ENCODE data around the gene KHSRP.

KHSRP gene

DNA sequence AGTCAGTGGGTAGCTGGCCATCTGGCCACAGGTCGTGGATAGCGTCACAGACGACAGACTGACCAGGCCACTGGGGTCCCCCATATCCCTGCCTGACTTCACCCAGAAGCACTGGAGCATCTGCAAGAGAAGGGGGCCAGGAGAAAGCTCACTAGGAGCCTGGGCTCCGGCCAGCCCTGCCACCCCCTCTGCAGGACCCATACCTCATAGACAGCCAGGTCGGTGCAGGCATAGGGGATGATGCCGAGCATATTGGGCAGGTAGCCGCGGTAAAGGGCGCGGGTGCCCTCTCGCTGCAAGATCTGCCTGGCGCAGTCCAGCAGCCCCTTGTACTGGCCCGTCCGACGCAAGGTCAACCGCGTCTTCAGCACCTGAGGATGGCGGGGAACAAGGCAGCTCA is 2.5 kb upstream of the KHSRP start:
- Histone ChIP-seq H3K9ac (ENCODE audit: low read depth, low read length) (no peak overlapping the region), H3K4me1 (ENCODE audit: control insufficient read depth, insufficient read depth, low read length) (peaks cover 19% of the 10 kb centered on the region), H3K9me3 (replicated peaks; ENCODE audit: low read length) (no peaks in the 10 kb centered on the region), H3K27me3 (ENCODE audit: control insufficient read depth, insufficient read depth, low read length) (peaks cover 4% of the 10 kb centered on the region), H3K4me2 (ENCODE audit: low read length) (no peak overlapping the region), H3K4me3 (ENCODE audit: low read length) (no peak overlapping the region), H3K36me3 (ENCODE audit: insufficient read depth, low read length) (no peaks in the 10 kb centered on the region)

DNA sequence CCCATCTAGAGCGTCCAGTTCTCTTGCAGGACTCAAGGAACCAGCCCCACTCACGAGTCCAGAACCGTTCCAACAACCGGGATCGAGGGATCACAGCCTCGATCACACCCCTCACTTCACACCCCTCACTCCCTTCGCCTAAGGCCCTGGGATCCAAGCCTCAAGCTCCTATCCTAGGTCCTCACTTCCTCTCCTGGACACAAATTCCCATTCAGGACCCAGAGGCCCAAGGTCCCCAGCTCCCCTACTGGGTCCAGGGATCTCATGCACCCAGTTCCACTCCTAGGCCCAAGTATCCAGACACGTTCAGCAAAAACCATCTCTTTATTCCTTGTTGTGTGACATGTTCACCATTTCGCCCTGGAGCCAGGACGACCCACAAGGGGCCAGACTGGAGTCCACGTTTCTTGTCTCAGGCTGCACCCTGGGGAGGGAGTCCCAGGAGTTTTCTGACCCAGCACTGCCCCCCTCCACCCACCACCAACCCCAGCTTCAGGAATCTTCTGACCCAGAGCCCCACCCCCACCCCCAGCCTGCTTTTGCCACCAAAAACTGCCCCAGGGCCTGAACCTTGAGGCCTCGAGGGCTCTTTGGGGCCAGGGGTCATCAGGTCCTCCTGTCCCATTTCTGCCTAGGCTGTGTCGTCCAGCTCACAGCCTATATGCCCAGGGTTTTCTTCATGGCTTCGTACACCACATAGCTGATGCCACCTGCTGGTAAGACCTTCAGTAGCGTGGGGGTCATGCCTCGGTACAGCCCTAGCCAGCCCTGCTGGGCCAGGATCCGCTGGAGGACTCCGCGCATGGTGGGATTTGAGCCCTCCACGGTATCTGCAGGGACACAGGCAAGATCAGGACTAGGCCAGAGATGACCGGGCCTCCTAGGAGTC is 1.4 kb upstream of the KHSRP start:
- Histone ChIP-seq H3K4me1 (ENCODE audit: control insufficient read depth, insufficient read depth, low read length) (peaks cover 20% of the 10 kb centered on the region), H3K27me3 (ENCODE audit: control insufficient read depth, insufficient read depth, low read length) (peaks cover 4% of the 10 kb centered on the region), H3K36me3 (ENCODE audit: insufficient read depth, low read length) (peaks cover 10% of the 10 kb centered on the region), H3K9ac (ENCODE audit: low read depth, low read length) (peak overlapping the region; percentile 6), H3K4me2 (ENCODE audit: low read length) (peak overlapping the region; percentile 53), H3K9me3 (replicated peaks; ENCODE audit: low read length) (no peaks in the 10 kb centered on the region), H3K4me3 (ENCODE audit: low read length) (peak overlapping the region; percentile 52)

DNA sequence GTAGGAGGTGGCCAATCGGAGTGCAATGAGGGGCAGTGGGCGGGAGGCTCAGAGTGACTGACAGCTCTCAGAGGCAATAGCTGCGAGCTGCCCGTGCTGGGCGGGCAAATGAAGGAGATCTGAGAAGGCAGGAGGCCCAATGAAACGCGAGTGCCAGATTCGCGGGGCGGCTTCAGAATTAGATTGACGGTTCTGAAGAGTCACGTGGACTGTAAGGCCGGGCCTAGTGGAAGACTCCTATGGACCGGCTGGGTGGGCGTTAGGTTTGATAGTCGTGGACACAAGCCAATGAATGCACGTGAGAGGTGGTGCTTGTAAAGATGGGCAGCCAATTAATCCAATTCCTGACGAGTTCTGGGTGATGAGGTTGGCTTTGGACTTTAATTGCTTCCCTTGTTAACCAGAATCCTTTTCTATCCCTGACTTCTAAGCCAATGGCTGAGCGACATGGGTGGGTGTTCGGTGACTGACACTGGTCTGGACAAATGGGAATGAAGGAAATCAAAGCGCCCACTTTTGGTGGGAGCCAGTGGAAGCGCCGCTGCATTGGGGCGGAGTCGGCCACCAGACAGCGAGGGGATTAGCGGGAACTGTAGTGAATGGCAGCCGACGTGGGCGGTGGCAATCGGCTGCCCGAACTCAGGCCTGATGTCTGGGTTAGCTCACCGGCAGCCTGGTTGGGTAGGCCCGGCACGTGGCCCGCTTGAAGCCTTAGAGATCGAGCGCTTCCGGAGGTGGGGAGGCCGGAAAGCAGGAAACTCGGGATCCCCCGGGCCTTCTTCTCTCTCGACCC is 524 bp upstream of the KHSRP start:
- H3K4me2 ChIP-seq (ENCODE audit: low read length): peak overlapping the region; percentile 53
- H3K9me3 ChIP-seq (replicated peaks; ENCODE audit: low read length): no peaks in the 10 kb centered on the region
- H3K9ac ChIP-seq (ENCODE audit: low read depth, low read length): peak overlapping the region; percentile 6
- peaks cover 4% of the 10 kb centered on the region for H3K27me3 ChIP-seq (ENCODE audit: control insufficient read depth, insufficient read depth, low read length)
- H3K4me3 ChIP-seq (ENCODE audit: low read length): peak overlapping the region; percentile 52
- peaks cover 20% of the 10 kb centered on the region for H3K4me1 ChIP-seq (ENCODE audit: control insufficient read depth, insufficient read depth, low read length)
- H3K36me3 ChIP-seq (ENCODE audit: insufficient read depth, low read length): peaks cover 19% of the 10 kb centered on the region

DNA sequence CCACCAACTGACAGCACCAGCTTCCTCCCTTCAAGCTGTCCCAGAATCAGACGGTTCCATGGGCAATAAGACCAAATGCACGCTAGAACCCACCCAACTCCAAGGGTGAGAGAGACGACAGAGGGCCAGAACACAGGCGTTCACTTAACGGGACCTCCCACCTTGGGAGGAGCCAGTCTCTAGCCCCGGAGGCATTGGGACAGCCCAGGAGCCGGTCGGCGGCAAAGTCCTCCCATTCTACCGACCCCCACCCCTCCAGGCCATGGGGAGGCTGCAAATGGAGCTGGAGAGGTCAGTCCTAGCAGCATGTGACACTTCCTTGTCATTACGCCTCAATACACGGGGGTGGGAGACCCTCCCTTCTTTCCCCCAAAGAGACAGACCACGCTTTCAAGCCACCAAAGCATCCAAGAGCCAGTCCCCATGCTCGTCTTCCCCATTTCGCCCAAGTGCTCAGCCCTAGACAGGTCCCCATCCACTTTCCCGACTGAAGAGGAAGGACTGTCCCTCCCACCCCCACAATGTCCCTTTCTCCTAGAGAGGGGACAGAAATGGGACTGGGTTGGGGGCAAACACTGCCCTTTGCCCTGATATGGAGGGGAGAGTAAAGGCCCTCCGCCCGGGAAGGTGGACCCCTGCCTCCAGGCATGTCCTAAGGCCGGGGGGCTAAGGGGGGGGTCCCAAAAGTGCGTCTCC is 964 bp downstream of the KHSRP start:
- peaks cover 33% of the 10 kb centered on the region for H3K36me3 ChIP-seq (ENCODE audit: insufficient read depth, low read length)
- H3K9me3 ChIP-seq (replicated peaks; ENCODE audit: low read length): no peaks in the 10 kb centered on the region
- peak overlapping the region; percentile 89 for H3K4me3 ChIP-seq (ENCODE audit: low read length)
- H3K27me3 ChIP-seq (ENCODE audit: control insufficient read depth, insufficient read depth, low read length): no peaks in the 10 kb centered on the region
- peak overlapping the region; percentile 94 for H3K4me2 ChIP-seq (ENCODE audit: low read length)
- peaks cover 20% of the 10 kb centered on the region for H3K4me1 ChIP-seq (ENCODE audit: control insufficient read depth, insufficient read depth, low read length)
- H3K9ac ChIP-seq (ENCODE audit: low read depth, low read length): peak overlapping the region; percentile 85

DNA sequence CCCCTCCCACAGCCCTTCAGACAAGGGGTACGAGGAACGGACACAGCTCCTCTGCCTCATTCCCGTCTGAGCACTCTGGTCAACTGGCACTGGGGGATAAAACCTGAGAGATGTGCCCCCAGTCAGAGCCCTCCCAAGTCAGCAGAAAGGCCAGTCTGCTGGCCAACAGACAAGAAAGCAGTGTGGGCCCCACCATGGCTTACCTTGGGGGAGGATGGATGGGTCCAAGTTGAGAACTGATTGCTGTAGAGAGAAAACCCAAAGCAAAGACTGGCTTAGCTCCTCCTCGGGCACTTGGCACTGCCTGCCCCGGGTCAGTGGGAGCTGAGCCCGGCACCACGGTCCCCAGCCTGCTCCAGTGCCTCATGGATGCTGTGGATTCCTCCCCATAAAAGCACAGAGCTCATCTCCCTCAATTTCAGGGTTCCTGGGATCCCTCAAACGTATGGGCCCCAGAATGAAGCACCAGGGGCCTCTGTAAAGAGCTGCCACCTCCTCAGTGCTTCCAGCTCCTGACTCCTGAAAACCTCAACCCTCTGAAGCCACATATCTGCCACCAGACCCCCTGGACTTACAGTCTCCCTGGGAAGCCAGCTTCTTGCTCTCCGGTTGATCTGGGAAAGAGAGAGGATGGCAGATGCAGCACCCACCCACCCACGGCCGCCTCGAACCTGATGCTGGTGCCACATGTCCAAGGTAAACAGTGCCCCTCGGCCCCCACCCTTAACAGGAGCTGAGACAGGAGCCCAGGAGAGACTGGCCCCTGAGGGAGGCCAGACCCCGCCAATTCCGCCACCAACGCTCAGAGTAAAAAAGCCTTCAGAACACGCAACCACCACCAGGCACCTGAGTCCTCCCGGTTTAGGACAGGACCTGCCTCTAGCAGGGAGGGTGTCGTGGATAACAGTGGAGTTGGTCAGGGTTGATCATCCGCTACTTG is 3.3 kb downstream of the KHSRP start:
- H3K9ac ChIP-seq (ENCODE audit: low read depth, low read length): peak overlapping the region; percentile 18
- peaks cover 55% of the 10 kb centered on the region for H3K36me3 ChIP-seq (ENCODE audit: insufficient read depth, low read length)

DNA sequence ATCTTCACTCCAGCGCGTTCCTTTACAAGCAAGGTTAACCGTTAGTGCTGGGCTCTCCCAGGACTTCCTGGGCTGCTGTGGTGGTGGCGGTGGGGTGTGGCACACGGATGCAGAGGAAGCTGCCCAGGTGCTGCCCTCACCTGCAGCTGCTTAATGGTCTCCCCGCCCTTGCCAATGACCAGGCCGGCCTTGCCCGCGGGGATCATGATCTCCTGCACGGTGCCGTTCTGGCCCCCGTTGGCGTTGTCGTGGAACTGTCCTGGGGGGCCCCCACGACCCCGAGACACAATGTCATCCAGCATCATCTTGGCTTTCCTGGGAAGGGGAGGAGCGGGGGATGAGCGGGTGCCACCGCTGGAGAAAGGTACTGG is 6.1 kb downstream of the KHSRP start:
- Histone ChIP-seq H3K9ac (ENCODE audit: low read depth, low read length) (no peak overlapping the region), H3K36me3 (ENCODE audit: insufficient read depth, low read length) (peaks cover 76% of the 10 kb centered on the region), H3K4me2 (ENCODE audit: low read length) (no peak overlapping the region), H3K4me1 (ENCODE audit: control insufficient read depth, insufficient read depth, low read length) (peaks cover 13% of the 10 kb centered on the region), H3K4me3 (ENCODE audit: low read length) (no peak overlapping the region), H3K27me3 (ENCODE audit: control insufficient read depth, insufficient read depth, low read length) (no peaks in the 10 kb centered on the region), H3K9me3 (replicated peaks; ENCODE audit: low read length) (no peaks in the 10 kb centered on the region)

More for the DNA sequence above, 3.3 kb downstream of the KHSRP start:
- H3K4me1 ChIP-seq (ENCODE audit: control insufficient read depth, insufficient read depth, low read length): peaks cover 20% of the 10 kb centered on the region
- H3K4me3 ChIP-seq (ENCODE audit: low read length): no peak overlapping the region
- no peaks in the 10 kb centered on the region for H3K9me3 ChIP-seq (replicated peaks; ENCODE audit: low read length)
- H3K4me2 ChIP-seq (ENCODE audit: low read length): peak overlapping the region; percentile 94
- H3K27me3 ChIP-seq (ENCODE audit: control insufficient read depth, insufficient read depth, low read length): no peaks in the 10 kb centered on the region

DNA sequence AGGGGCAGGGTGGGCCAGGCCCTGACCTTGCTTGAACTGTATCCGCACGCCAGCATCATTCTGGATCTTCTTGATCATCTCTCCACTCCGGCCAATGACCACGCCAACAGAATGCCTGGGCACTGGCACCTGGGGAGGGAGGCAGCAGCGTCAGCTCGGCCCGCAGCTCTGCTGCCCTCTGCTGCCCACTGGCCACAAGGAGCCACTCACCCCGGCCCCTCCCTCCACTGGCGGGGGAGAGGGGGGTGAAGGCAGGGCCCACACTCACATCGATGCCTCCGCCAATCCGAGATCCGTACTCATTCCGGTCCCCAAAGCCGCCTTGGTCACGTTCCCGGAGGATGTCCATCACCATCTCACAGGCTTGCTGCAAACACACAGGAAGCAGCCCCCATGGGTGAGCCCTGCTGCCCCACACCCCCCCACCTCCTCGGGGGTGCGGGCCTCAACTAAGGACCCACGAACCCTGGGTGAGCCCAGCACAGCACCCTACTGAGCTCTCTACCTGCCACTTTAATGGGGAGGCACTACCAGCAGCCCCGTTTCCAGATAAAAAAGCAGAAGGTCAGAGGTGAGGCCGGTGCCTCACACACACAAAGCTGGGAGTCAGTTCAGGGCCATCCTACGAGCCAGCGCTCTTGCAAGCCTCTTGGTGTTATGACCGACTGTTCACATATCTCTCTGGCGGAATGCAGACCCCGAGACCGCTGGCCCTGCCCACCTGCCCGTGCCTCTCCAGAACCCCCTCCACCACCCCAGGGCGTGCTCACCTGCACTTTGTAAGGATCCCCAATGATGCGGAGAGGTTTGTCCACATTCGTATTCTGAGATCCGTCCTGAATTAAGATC is 6.7 kb downstream of the KHSRP start:
- Histone ChIP-seq H3K27me3 (ENCODE audit: control insufficient read depth, insufficient read depth, low read length) (no peaks in the 10 kb centered on the region), H3K9me3 (replicated peaks; ENCODE audit: low read length) (no peaks in the 10 kb centered on the region), H3K9ac (ENCODE audit: low read depth, low read length) (no peak overlapping the region), H3K4me2 (ENCODE audit: low read length) (no peak overlapping the region), H3K4me1 (ENCODE audit: control insufficient read depth, insufficient read depth, low read length) (peaks cover 9% of the 10 kb centered on the region), H3K4me3 (ENCODE audit: low read length) (no peak overlapping the region), H3K36me3 (ENCODE audit: insufficient read depth, low read length) (peaks cover 76% of the 10 kb centered on the region)

DNA sequence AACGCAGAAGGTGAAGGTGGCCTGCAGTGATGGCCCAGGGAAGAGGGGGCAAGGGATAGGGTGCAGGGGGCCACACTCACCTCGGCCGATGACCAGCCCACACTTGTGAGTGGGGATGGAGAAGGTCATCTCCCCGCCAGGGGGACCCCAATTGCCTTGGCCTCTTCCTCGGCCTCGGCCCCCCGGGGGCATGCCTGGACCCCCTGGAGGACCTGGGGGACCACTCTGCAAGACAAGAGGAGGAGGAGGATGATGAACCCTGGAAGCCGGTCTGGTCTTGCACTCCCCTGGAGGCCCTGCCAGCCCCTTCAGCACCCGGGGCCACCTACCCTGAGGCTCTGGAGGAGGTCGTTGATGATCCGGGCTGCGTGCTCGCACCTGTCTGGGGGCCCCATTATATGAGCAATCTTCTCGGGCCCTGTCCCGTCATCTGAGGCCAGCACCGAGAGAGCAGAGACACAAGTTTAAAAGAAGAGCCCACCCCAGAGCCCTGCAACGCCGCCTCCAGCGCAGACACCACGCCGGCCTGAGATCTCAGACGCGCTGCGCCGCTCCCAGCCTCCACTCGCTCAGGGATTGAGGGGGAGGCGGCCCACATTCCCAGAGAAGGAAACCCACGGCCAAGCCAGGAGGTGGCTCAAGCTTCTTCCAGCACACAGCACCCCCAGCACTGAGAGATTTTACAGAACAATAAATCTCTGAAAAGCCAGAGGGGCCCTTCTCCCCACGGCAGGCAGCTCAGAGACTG is 7.8 kb downstream of the KHSRP start:
- Histone ChIP-seq H3K27me3 (ENCODE audit: control insufficient read depth, insufficient read depth, low read length) (no peaks in the 10 kb centered on the region), H3K4me1 (ENCODE audit: control insufficient read depth, insufficient read depth, low read length) (no peaks in the 10 kb centered on the region), H3K9ac (ENCODE audit: low read depth, low read length) (no peak overlapping the region), H3K4me2 (ENCODE audit: low read length) (no peak overlapping the region), H3K36me3 (ENCODE audit: insufficient read depth, low read length) (peaks cover 77% of the 10 kb centered on the region), H3K4me3 (ENCODE audit: low read length) (no peak overlapping the region), H3K9me3 (replicated peaks; ENCODE audit: low read length) (no peaks in the 10 kb centered on the region)

DNA sequence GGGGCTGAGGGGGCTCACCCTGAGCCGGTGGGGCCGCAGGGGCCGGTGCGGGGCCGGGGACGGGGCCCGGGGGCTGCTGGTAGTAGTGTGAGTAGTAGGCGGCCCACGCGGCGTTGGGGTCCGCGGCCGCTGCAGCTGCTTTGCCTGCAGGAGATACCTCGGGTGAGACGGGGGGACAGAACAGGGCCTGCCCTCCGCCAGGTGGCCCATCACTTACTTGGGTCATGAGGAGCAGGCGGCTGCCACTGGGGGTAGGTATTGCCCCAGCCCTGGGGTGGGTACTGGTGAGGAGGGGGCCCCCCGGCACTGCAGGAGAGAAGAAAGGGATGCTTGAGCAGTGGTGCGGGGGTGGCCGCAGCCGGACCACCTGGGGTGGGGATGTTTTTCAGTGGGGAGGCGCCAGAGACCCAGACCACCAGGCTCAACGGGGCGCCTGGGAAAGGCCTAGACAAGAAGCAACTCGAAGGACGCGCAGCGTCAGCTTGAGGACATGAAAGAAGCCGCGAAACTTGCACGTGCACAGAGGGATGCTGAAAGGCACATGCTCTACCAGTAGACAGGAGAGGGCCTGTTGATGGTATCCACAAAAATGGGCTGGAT is 8.9 kb downstream of the KHSRP start:
- no peaks in the 10 kb centered on the region for H3K27me3 ChIP-seq (ENCODE audit: control insufficient read depth, insufficient read depth, low read length)
- H3K9ac ChIP-seq (ENCODE audit: low read depth, low read length): no peak overlapping the region
- no peaks in the 10 kb centered on the region for H3K9me3 ChIP-seq (replicated peaks; ENCODE audit: low read length)
- no peaks in the 10 kb centered on the region for H3K4me1 ChIP-seq (ENCODE audit: control insufficient read depth, insufficient read depth, low read length)
- no peak overlapping the region for H3K4me2 ChIP-seq (ENCODE audit: low read length)
- no peak overlapping the region for H3K4me3 ChIP-seq (ENCODE audit: low read length)
- peaks cover 67% of the 10 kb centered on the region for H3K36me3 ChIP-seq (ENCODE audit: insufficient read depth, low read length)

Measured in skeletal muscle satellite cell (primary cell).